Thyroid gland (tissue), 4 donors: ENCODE measurements around the gene FARS2. TPM values are rescaled to one million over a fixed set of nuclear protein-coding genes. Genes with fewer than 3 reads are reported as not detected.

Experiments
- DNase-seq, 2 donors: peaks; one replicate each; pipeline ENCODE4 v3.0.0-alpha.2; 2019
- H3K27ac ChIP-seq, 3 donors: fragments of 200-600 bp; sonication (generic); 1 replicate in 2 of 3; 2 replicates in 1 of 3; pipeline ENCODE4 v1.5.1; 2016 to 2019; ENCODE audit warnings: mild to moderate bottlenecking in 1 of 3, moderate library complexity in 1 of 3
- H3K27me3 ChIP-seq: fragments of 200-600 bp; sonication (generic); one replicate; pipeline ENCODE4 v1.5.1; 2019
- H3K36me3 ChIP-seq, 2 donors: fragments of 200-600 bp; sonication (generic); one replicate each; pipeline ENCODE4 v1.5.1; 2016 to 2019
- H3K4me1 ChIP-seq, 2 donors: fragments of 200-600 bp; sonication (generic); one replicate each; pipeline ENCODE4 v1.5.1; 2017 to 2019
- H3K4me3 ChIP-seq, 3 donors: fragments of 200-600 bp; sonication (generic); replicated peaks in 1 of 3; 1 replicate in 2 of 3; 2 replicates in 1 of 3; pipeline ENCODE4 v1.5.1; 2016; ENCODE audit warnings: mild to moderate bottlenecking in 1 of 3
- H3K9me3 ChIP-seq: fragments of 200-600 bp; sonication (generic); one replicate; pipeline ENCODE4 v1.5.1; 2017
- CTCF ChIP-seq, 6 experiments: fragments of 200-600 bp in 3 of 6; fragments of 450-650 bp in 3 of 6; sonication (generic) in 3 of 6; IDR thresholded peaks; one replicate each; pipeline ENCODE4 v1.5.1; 2016 to 2019; ENCODE audit warnings: antibody characterized with exemption in 6 of 6, mild to moderate bottlenecking in 2 of 6, inconsistent platforms in 1 of 6, moderate library complexity in 1 of 6
- POLR2A ChIP-seq, 2 donors: fragments of 450-650 bp; IDR thresholded peaks; one replicate each; pipeline ENCODE4 v1.6.1; 2017; ENCODE audit warnings: antibody characterized with exemption in 2 of 2, mild to moderate bottlenecking in 2 of 2, moderate library complexity in 1 of 2
- WGBS, 2 donors: methylation state at CpG; one replicate each; pipeline ENCODE4 v1.1.5; 2017; 5-methylcytosine and 5-hydroxymethylcytosine counted together
- intact Hi-C: fragments of 100-400 bp; cut with DNase I; formaldehyde crosslinking; loops from one replicate; pipeline ENCODE4 v1.15.1; 2023
- total RNA-seq, 4 donors: library from RNA; depleted of rRNA; stranded (reverse); fragments of >200 nt; gene quantifications; one replicate each; pipeline ENCODE4 v1.2.3, GENCODE V29; 2016

FARS2 gene
- total RNA-seq, 4 donors from 2014 or later: 27.4 to 47.1 (median 34.2) TPM

GRCh38 chr6:5728351-5729079, 467.2 kb downstream of the FARS2 start:
- H3K27ac ChIP-seq: no peak overlapping the region
- intact Hi-C loops: no loop called here
- no peak overlapping the region for H3K4me3 ChIP-seq
- H3K27me3 ChIP-seq: no peaks in the 10 kb centered on the region
- WGBS, 2 donors: 87 to 89% methylated on average over 15 to 16 of the region's 16 CpGs
- no peak for DNase-seq
- no peaks in the 10 kb centered on the region for H3K36me3 ChIP-seq
- H3K9me3 ChIP-seq: no peaks in the 10 kb centered on the region
- peaks cover 4% of the 10 kb centered on the region in 2 donors for H3K4me1 ChIP-seq
- TF ChIP-seq POLR2A (IDR thresholded peaks at IDR 0.05) (no peak), CTCF (IDR thresholded peaks at IDR 0.05) (no peak)

DNA sequence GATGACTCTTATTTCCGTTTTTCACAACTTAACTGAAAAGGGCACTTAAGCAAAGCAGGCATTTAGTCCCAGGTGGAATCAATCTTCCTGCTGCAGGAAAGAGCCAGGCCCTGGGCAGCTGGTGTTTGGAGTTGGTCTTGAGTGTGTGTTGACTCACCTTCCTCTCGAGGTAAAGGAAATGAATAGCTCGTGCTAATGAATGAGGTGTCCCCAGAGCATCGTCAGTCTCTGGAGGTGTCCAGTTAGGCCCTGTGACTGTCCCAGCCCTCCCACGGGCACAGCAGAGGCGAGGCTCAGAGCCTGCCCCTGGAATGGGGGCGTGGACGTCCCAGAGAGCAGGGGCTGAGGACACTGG, 467.7 kb downstream of the FARS2 start:
- Histone ChIP-seq H3K27me3 (no peaks in the 10 kb centered on the region), H3K4me1 (peaks cover 4% of the 10 kb centered on the region in 2 donors), H3K9me3 (no peaks in the 10 kb centered on the region), H3K36me3 (no peaks in the 10 kb centered on the region), H3K27ac (no peak overlapping the region), H3K4me3 (no peak overlapping the region)
- WGBS, 2 donors: 59 to 65% methylated on average over 8 of the region's 8 CpGs
- intact Hi-C loops: no loop called here
- DNase-seq: no peak
- TF ChIP-seq CTCF (IDR thresholded peaks at IDR 0.05): no peak
- TF ChIP-seq POLR2A (IDR thresholded peaks at IDR 0.05): no peak

- Histone ChIP-seq H3K4me1 (peaks cover 4% of the 10 kb centered on the region in 2 donors), H3K4me3 (no peak overlapping the region), H3K36me3 (no peaks in the 10 kb centered on the region), H3K27me3 (no peaks in the 10 kb centered on the region), H3K27ac (no peak overlapping the region), H3K9me3 (no peaks in the 10 kb centered on the region)
- intact Hi-C loops: no loop called here
- no peak for TF ChIP-seq POLR2A (IDR thresholded peaks at IDR 0.05)
- 72 to 80% methylated on average over 4 of the region's 4 CpGs for whole genome bisulfite sequencing, 2 donors
- no peak for DNase-seq
These were observed 468.7 kb downstream of the FARS2 start for GRCh38 chr6:5729813-5730517.

GRCh38 chr6:5730585-5731263, 469.4 kb downstream of the FARS2 start:
- intact Hi-C loops: no loop called here
- Histone ChIP-seq H3K4me3 (no peak overlapping the region), H3K27me3 (no peaks in the 10 kb centered on the region), H3K36me3 (no peaks in the 10 kb centered on the region), H3K27ac (no peak overlapping the region), H3K4me1 (peaks cover 4% of the 10 kb centered on the region in 2 donors), H3K9me3 (no peaks in the 10 kb centered on the region)
- no peak for TF ChIP-seq CTCF (IDR thresholded peaks at IDR 0.05)
- TF ChIP-seq POLR2A (IDR thresholded peaks at IDR 0.05): no peak
- WGBS, 2 donors: 90 to 92% methylated on average over 8 of the region's 8 CpGs
- no peak for DNase-seq

- WGBS, 2 donors: 97% methylated on average over 7 of the region's 7 CpGs
These were observed 470.1 kb downstream of the FARS2 start for GRCh38 chr6:5731435-5731834.

More at GRCh38 chr6:5731435-5731834, 470.1 kb downstream of the FARS2 start:
- Histone ChIP-seq H3K9me3 (no peaks in the 10 kb centered on the region), H3K4me3 (no peak overlapping the region), H3K27me3 (no peaks in the 10 kb centered on the region), H3K27ac (no peak overlapping the region), H3K36me3 (no peaks in the 10 kb centered on the region), H3K4me1 (peaks cover 4 to 9% of the 10 kb centered on the region in 2 donors)
- DNase-seq: no peak
- intact Hi-C loops: no loop called here
- TF ChIP-seq CTCF (IDR thresholded peaks at IDR 0.05) (no peak), POLR2A (IDR thresholded peaks at IDR 0.05) (no peak)
